Measurements from ENCODE around the gene LACTBL1.
"Not testable (repeated sequence)": the region's sequence is repeated elsewhere in the genome, so short reads cannot be mapped to it uniquely, and the experiment has no call there.

Gene LACTBL1

GRCh38 chr1:22976461-22977243 is 4.0 kb upstream of the LACTBL1 start:
- peak; percentile 57 for DNase-seq

GRCh38 chr1:22976127-22976460 is 3.4 kb upstream of the LACTBL1 start:
- DNase-seq, result no peak

GRCh38 chr1:22975694-22976093 is 3.0 kb upstream of the LACTBL1 start:
- DNase-seq, result no peak

- DNase-seq, result no peak
These were observed 858 bp downstream of the LACTBL1 start for GRCh38 chr1:22971611-22972405.

- DNase-seq, result no peak
These were observed 1.5 kb downstream of the LACTBL1 start for GRCh38 chr1:22971161-22971560.

GRCh38 chr1:22970096-22970495 is 2.6 kb downstream of the LACTBL1 start:
- no peak for DNase-seq

- no peak for DNase-seq
These were observed 3.4 kb downstream of the LACTBL1 start for GRCh38 chr1:22969304-22969709.

GRCh38 chr1:22967833-22968232 is 4.8 kb downstream of the LACTBL1 start:
- no peak for DNase-seq

- no peak for DNase-seq
These were observed 6.4 kb downstream of the LACTBL1 start for GRCh38 chr1:22966309-22966708.

GRCh38 chr1:22963044-22963677 is 9.5 kb downstream of the LACTBL1 start:
- no peak for DNase-seq

- DNase-seq, result no peak
These were observed 10.1 kb downstream of the LACTBL1 start for GRCh38 chr1:22962558-22962957.

GRCh38 chr1:22959545-22960360 is 12.9 kb downstream of the LACTBL1 start:
- no peak for DNase-seq

GRCh38 chr1:22958556-22958955 is 14.1 kb downstream of the LACTBL1 start:
- no peak for DNase-seq

GRCh38 chr1:22957066-22957465 is 15.6 kb downstream of the LACTBL1 start:
- DNase-seq, result no peak

- DNase-seq, result no peak
These were observed 17.5 kb downstream of the LACTBL1 start for GRCh38 chr1:22955146-22955545.

GRCh38 chr1:22953740-22954141 is 18.9 kb downstream of the LACTBL1 start:
- no peak for DNase-seq

GRCh38 chr1:22953057-22953739 is 19.5 kb downstream of the LACTBL1 start:
- DNase-seq, result no peak

GRCh38 chr1:22952694-22953056 is 20.0 kb downstream of the LACTBL1 start:
- DNase-seq, result no peak

- no peak for DNase-seq
These were observed 20.9 kb downstream of the LACTBL1 start for GRCh38 chr1:22951796-22952195.

GRCh38 chr1:22949822-22950331 is 22.8 kb downstream of the LACTBL1 start:
- no peak for DNase-seq

GRCh38 chr1:22945171-22945570 is 27.5 kb downstream of the LACTBL1 start:
- DNase-seq, result not testable (repeated sequence)
